Measurements from ENCODE around the gene G6PC3. TPM values are rescaled to one million over a fixed set of nuclear protein-coding genes. Genes with fewer than 3 reads are reported as not detected.

Gene G6PC3
- total and polyA plus RNA-seq, 10 of the 15 experiments (the other 5 are each of a cell fraction or from before 2014, with no cell fraction given) = 13.0 to 93.7 (median 43.0) TPM

GRCh38 chr17:44095388-44095646 is 24.8 kb downstream of the G6PC3 start:
- intact Hi-C loops (cut with micrococcal nuclease; ENCODE audit: unreplicated experiment) = no loop called here
- no peak for FAIRE-seq
- H4K20me1 ChIP-seq (ENCODE audit: control insufficient read depth, insufficient read depth) = no peaks in the 10 kb centered on the region
- 100% methylated on average over 1 of the region's 2 CpGs for WGBS (ENCODE audit: insufficient coverage, insufficient replicate concordance, low lambda C conversion rate, missing lambda C conversion rate)
- no peak for ATAC-seq
- H2AFZ ChIP-seq (ENCODE audit: control insufficient read depth, low read depth, low read length) = no peak overlapping the region
- peak overlapping the region; percentile 31; the same call in 1 of the 2 replicates for H3K4me3 ChIP-seq
- H3K79me2 ChIP-seq (ENCODE audit: control insufficient read depth, insufficient read depth, low read length) = peaks cover 6% of the 10 kb centered on the region
- RAD21 ChIA-PET (ENCODE audit: unreplicated experiment) = interaction anchor here (0.6 to 1.5 kb wide), 2 partner anchors 20 to 28 kb away, joined by 3 to 5 read pairs; partner anchors contain the start of gene HDAC5
- TF ChIP-seq BMI1 (IDR thresholded peaks at IDR 0.05; ENCODE audit: borderline replicate concordance) (no peak), ESRRA (IDR thresholded peaks at IDR 0.05; ENCODE audit: low read length) (no peak), HCFC1 (IDR thresholded peaks at IDR 0.05; ENCODE audit: low read length) (no peak), HDAC2 (IDR thresholded peaks at IDR 0.05) (no peak), CREM (IDR thresholded peaks at IDR 0.05; ENCODE audit: low read depth) (no peak), SMAD5 (IDR thresholded peaks at IDR 0.05; ENCODE audit: low read depth) (no peak), CUX1 (IDR thresholded peaks at IDR 0.05; ENCODE audit: insufficient replicate concordance, low read depth, low read length) (no peak), PML (IDR thresholded peaks at IDR 0.05; ENCODE audit: low read length) (no peak), TARDBP (IDR thresholded peaks at IDR 0.05; ENCODE audit: borderline replicate concordance) (no peak), EZH2 (IDR thresholded peaks at IDR 0.05; ENCODE audit: borderline replicate concordance, control insufficient read depth, low read depth, low read length) (no peak), CBX5 (IDR thresholded peaks at IDR 0.05; ENCODE audit: low read depth) (no peak), MEF2A (IDR thresholded peaks at IDR 0.05; ENCODE audit: insufficient read depth, low read depth, low read length) (no peak), POLR2AphosphoS5 (IDR thresholded peaks at IDR 0.05; ENCODE audit: low read length) (no peak)
- BruUV-seq (replicated peaks) = no TSS peak
- peak overlapping the region; percentile 67 for H3K27ac ChIP-seq (ENCODE audit: control insufficient read depth, insufficient read depth)
- H3K4me1 ChIP-seq (ENCODE audit: control insufficient read depth, insufficient read depth, low read length) = peaks cover 24% of the 10 kb centered on the region
- H3K4me2 ChIP-seq (ENCODE audit: control insufficient read depth, insufficient read depth) = peak overlapping the region; percentile 73
- H3K9ac ChIP-seq (ENCODE audit: control insufficient read depth, insufficient read depth, low read length) = no peak overlapping the region; the same call in 1 of the 2 replicates
- CTCF ChIA-PET = no interaction called here
- no peak for DNase-seq (ENCODE audit: low read depth, low spot score)
- in situ Hi-C loops (cut with MboI) = no loop called here
- peaks cover 3 to 17% of the 10 kb centered on the region in 2 experiments; a peak in 2 of 4 replicates for H3K36me3 ChIP-seq (ENCODE audit: control insufficient read depth in 2 of 2, insufficient read depth in 2 of 2, low read length in 1 of 2)
- SMC1A ChIA-PET (ENCODE audit: uncharacterized antibody, unreplicated experiment) = no interaction called here
- no peaks in the 10 kb centered on the region for H3K27me3 ChIP-seq (replicated peaks in 1 of 2; ENCODE audit: control insufficient read depth in 2 of 2, insufficient read depth in 2 of 2, low read length in 1 of 2)
- no peaks in the 10 kb centered on the region; the same call in 2 of the 3 replicates for H3K9me3 ChIP-seq (replicated peaks; ENCODE audit: control insufficient read depth, insufficient read depth, low read length)
- POLR2A ChIA-PET = no interaction called here
